Measurements from ENCODE around the gene ELANE.

ELANE gene

DNA sequence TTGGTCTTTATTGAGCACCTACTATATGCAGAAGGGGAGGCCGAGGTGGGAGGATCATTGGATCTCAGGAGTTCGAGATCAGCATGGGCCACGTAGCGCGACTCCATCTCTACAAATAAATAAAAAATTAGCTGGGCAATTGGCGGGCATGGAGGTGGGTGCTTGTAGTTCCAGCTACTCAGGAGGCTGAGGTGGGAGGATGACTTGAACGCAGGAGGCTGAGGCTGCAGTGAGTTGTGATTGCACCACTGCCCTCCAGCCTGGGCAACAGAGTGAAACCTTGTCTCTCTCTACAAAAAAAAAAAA lies 11.2 kb downstream of the ELANE start:
- peak overlapping the region in 1 of 2 donors; percentile 38 for H3K27ac ChIP-seq (ENCODE audit: low read depth in 2 of 2, low read length in 2 of 2)
- H3K4me3 ChIP-seq (ENCODE audit: low read length in 2 of 2) = no peak overlapping the region
- H3K27me3 ChIP-seq (ENCODE audit: control insufficient read depth in 2 of 2, insufficient read depth in 2 of 2, low read length in 2 of 2) = no peaks in the 10 kb centered on the region
- H3K9ac ChIP-seq (ENCODE audit: low read depth in 1 of 2, low read length in 2 of 2) = no peak overlapping the region
- no peaks in the 10 kb centered on the region for H3K9me3 ChIP-seq (ENCODE audit: control insufficient read depth in 2 of 2, low read length in 2 of 2)
- H3K36me3 ChIP-seq (ENCODE audit: control insufficient read depth in 2 of 2, insufficient read depth in 2 of 2, low read length in 2 of 2) = peaks cover 3 to 5% of the 10 kb centered on the region in 2 donors
- H3K4me1 ChIP-seq (ENCODE audit: control insufficient read depth in 2 of 2, insufficient read depth in 2 of 2, low read length in 2 of 2) = peaks cover 5 to 18% of the 10 kb centered on the region in 2 donors

DNA sequence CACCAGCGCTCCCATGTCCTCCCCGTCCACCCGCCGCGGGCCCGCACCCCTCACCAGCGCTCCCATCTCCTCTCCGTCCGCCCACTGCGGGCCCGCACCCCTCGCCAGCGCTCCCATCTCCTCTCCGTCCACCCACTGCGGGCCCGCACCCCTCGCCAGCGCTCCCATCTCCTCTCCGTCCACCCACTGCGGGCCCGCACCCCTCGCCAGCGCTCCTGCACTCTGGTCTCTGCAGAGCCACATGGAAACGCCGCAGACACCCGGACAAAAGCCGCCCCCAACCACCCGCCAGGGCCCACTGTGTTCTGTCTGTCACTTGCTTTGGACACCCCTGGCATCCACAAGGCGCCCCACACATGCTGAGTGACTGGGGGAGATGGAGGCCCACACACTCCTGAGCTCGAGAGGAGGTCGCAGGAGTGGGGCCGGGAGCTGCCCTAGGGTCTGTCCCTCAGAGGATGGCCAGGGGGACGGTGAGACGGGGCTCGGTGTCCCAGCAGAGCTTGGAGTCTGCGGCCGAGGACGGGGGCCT lies 14.7 kb downstream of the ELANE start:
- Histone ChIP-seq H3K27me3 (ENCODE audit: control insufficient read depth in 2 of 2, insufficient read depth in 2 of 2, low read length in 2 of 2) (no peaks in the 10 kb centered on the region), H3K27ac (ENCODE audit: low read depth in 2 of 2, low read length in 2 of 2) (no peak overlapping the region), H3K36me3 (ENCODE audit: control insufficient read depth in 2 of 2, insufficient read depth in 2 of 2, low read length in 2 of 2) (peaks cover 6 to 12% of the 10 kb centered on the region in 2 donors), H3K9ac (ENCODE audit: low read depth in 1 of 2, low read length in 2 of 2) (no peak overlapping the region), H3K9me3 (ENCODE audit: control insufficient read depth in 2 of 2, low read length in 2 of 2) (no peaks in the 10 kb centered on the region), H3K4me3 (ENCODE audit: low read length in 2 of 2) (no peak overlapping the region), H3K4me1 (ENCODE audit: control insufficient read depth in 2 of 2, insufficient read depth in 2 of 2, low read length in 2 of 2) (peaks cover 6 to 27% of the 10 kb centered on the region in 2 donors)

DNA sequence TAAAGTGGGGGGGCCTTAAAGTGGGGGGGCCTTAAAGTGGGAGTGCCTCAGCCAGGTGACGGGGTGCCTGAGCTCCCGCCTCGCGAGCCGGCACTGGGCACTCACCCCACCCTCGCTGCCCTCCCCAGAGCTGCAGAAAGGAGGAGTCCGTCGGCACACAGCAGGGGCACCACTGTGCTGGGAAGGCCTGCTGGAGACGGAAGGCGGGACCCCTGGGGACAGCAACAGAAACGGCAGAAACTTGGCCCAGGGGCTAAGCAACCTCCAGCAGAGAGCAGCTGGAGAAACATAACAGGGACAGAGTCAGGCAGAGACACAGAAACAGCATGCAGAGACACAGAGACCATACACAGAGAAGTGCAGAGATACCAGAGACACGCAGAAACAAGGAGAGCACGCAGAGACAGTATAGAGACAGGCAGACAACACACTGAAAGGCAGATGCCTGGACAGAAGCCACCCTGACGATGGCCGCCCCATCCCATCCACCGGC lies 15.2 kb downstream of the ELANE start:
- peaks cover 6 to 12% of the 10 kb centered on the region in 2 donors for H3K36me3 ChIP-seq (ENCODE audit: control insufficient read depth in 2 of 2, insufficient read depth in 2 of 2, low read length in 2 of 2)
- H3K27ac ChIP-seq (ENCODE audit: low read depth in 2 of 2, low read length in 2 of 2) = no peak overlapping the region
- no peaks in the 10 kb centered on the region for H3K9me3 ChIP-seq (ENCODE audit: control insufficient read depth in 2 of 2, low read length in 2 of 2)
- no peaks in the 10 kb centered on the region for H3K27me3 ChIP-seq (ENCODE audit: control insufficient read depth in 2 of 2, insufficient read depth in 2 of 2, low read length in 2 of 2)
- peaks cover 11 to 33% of the 10 kb centered on the region in 2 donors for H3K4me1 ChIP-seq (ENCODE audit: control insufficient read depth in 2 of 2, insufficient read depth in 2 of 2, low read length in 2 of 2)
- H3K9ac ChIP-seq (ENCODE audit: low read depth in 1 of 2, low read length in 2 of 2) = no peak overlapping the region
- H3K4me3 ChIP-seq (ENCODE audit: low read length in 2 of 2) = no peak overlapping the region

DNA sequence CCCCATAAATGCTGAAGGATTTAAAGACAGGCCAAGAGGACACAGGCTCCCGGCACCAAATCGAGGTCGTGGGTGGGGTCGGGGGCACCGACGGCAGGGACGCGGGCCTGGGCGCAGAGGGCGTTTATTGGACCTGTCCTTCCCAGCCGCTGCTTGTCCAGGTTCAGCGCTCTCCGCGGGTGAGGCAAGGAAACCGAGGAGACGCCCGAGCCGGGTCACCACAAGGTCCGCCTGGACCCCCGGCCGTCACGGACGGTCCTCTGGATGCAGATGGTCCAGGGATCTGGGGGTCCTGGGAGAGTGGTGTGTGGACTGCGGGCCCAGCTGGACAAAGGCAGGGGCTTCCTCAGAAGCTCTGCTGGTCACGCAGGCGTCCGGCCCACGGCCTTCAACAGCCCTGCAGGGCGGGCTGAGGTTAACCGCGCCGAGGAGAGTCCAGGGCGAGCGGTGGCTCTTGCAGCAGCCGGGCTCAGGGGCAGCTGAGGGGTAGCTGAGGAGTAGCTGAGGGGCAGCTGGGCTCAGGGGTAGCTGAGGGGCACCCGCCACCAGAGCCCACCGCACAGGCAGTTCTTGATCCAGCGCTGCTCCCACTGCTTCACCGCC lies 15.9 kb downstream of the ELANE start:
- Histone ChIP-seq H3K4me3 (ENCODE audit: low read length in 2 of 2) (no peak overlapping the region), H3K9ac (ENCODE audit: low read depth in 1 of 2, low read length in 2 of 2) (no peak overlapping the region), H3K27ac (ENCODE audit: low read depth in 2 of 2, low read length in 2 of 2) (no peak overlapping the region), H3K27me3 (ENCODE audit: control insufficient read depth in 2 of 2, insufficient read depth in 2 of 2, low read length in 2 of 2) (no peaks in the 10 kb centered on the region), H3K9me3 (ENCODE audit: control insufficient read depth in 2 of 2, low read length in 2 of 2) (no peaks in the 10 kb centered on the region), H3K4me1 (ENCODE audit: control insufficient read depth in 2 of 2, insufficient read depth in 2 of 2, low read length in 2 of 2) (peaks cover 9 to 29% of the 10 kb centered on the region in 2 donors), H3K36me3 (ENCODE audit: control insufficient read depth in 2 of 2, insufficient read depth in 2 of 2, low read length in 2 of 2) (peaks cover 6 to 12% of the 10 kb centered on the region in 2 donors)

DNA sequence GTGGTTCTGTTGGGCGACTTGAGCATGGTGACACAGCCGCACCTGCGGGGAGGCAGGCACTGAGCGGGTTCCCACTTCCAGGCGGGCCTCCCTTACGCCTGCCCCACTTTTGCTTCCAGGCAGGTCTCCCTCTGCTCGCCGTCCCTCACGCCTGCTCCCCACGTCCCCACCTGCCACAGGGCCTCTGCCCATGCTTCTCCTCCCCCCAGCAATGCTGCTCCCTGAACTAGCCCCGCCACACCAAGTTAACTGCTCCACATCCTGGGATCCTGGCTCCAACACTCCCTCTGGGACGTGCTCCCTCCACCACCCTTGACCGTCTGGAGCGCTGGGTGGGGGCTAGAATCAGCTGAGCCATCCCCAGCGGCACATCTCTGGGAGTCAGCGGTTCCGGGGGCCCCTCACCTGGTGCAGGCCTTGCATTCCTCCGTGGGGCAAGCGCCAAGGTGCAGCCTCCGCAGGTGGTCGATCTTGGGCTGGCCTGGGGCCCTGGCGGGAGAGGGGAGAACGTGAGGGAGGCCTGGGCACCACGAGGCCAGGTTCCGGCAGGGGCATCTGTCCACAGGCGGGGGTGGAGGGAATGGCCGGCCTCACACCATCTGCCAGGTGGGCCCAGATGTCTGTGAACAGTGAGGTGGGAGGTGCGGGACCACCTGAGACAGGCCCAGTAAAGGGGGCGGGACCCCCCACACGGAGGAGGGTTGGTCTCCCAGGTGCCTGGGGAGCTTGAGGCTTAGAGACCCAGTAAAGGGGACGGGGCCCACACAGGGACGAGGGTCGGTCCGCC lies 16.5 kb downstream of the ELANE start:
- peak overlapping the region in 1 of 2 donors; percentile 24 for H3K9ac ChIP-seq (ENCODE audit: low read depth in 1 of 2, low read length in 2 of 2)
- H3K36me3 ChIP-seq (ENCODE audit: control insufficient read depth in 2 of 2, insufficient read depth in 2 of 2, low read length in 2 of 2) = peaks cover 6 to 12% of the 10 kb centered on the region in 2 donors
- peak overlapping the region; percentile 65 for H3K27ac ChIP-seq (ENCODE audit: low read depth in 2 of 2, low read length in 2 of 2)
- H3K4me3 ChIP-seq (ENCODE audit: low read length in 2 of 2) = no peak overlapping the region
- H3K9me3 ChIP-seq (ENCODE audit: control insufficient read depth in 2 of 2, low read length in 2 of 2) = no peaks in the 10 kb centered on the region
- H3K4me1 ChIP-seq (ENCODE audit: control insufficient read depth in 2 of 2, insufficient read depth in 2 of 2, low read length in 2 of 2) = peaks cover 11 to 23% of the 10 kb centered on the region in 2 donors
- no peaks in the 10 kb centered on the region for H3K27me3 ChIP-seq (ENCODE audit: control insufficient read depth in 2 of 2, insufficient read depth in 2 of 2, low read length in 2 of 2)

DNA sequence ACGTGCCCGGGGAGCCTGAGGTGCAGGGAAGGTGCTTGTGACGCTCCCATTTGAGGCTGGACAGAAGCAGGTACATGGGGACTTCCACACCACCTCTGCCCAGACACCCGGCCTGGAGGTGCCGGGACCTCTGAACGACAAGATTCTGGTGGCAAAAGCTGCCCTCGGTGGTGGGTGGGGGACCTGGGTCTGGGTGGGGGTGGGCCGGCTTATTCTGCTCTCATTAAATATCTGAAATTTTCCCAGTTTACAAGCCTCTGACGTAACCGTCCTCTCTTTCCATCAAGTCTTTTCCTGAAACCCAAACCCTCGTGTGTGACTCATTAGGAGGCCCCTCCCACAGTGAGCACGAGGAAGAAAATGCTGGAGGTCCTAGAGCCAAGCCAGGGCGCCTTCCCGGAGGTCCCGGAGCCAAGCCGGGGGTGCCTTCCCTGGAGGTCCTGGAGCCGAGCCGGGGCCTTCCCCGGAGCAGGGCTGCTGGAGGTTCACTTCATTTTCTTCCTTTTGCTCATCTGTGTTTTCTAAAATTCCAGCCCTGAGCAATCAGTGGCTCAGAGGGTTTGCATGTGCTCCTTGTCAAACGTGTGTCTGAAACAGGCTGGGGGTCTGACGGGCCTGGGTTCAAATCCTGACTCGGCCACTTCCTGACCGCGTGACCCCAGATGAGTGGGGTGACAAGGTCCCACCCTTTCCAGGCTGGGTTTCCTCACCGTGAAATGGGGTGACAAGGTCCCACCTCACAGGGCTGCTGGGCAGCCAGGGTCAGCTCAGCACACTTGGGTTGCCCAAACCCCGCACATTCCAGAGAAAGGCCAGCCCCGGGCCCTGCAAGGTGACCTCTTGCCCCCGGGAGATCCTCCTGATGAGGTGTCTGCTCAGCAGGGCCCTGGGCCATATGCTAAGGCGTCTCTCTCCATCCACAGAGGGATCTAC lies 17.4 kb downstream of the ELANE start:
- Histone ChIP-seq H3K36me3 (ENCODE audit: control insufficient read depth in 2 of 2, insufficient read depth in 2 of 2, low read length in 2 of 2) (peaks cover 6 to 12% of the 10 kb centered on the region in 2 donors), H3K27me3 (ENCODE audit: control insufficient read depth in 2 of 2, insufficient read depth in 2 of 2, low read length in 2 of 2) (no peaks in the 10 kb centered on the region), H3K4me1 (ENCODE audit: control insufficient read depth in 2 of 2, insufficient read depth in 2 of 2, low read length in 2 of 2) (peaks cover 11 to 20% of the 10 kb centered on the region in 2 donors), H3K9me3 (ENCODE audit: control insufficient read depth in 2 of 2, low read length in 2 of 2) (no peaks in the 10 kb centered on the region), H3K9ac (ENCODE audit: low read depth in 1 of 2, low read length in 2 of 2) (no peak overlapping the region), H3K27ac (ENCODE audit: low read depth in 2 of 2, low read length in 2 of 2) (peak overlapping the region; percentile 75 to 76), H3K4me3 (ENCODE audit: low read length in 2 of 2) (no peak overlapping the region)

DNA sequence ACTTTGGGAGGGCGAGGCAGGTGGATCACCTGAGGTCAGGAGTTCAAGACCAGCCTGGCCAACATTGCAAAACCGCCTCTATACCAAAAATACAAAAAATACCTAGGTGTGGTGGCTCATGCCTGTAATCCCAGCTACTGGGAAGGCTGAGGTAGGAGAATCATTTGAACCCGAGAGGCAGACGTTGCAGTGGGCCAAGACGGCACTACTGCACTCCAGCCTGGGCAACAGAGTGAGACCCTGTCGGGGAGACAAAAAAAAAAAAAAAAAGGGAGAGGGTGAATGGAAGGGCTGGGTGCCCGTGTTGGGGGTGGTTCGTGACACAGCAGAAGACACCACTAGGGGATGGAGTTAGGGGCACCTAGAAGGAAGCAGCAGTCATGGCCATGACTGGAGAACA lies 18.2 kb downstream of the ELANE start:
- Histone ChIP-seq H3K9ac (ENCODE audit: low read depth in 1 of 2, low read length in 2 of 2) (no peak overlapping the region), H3K27ac (ENCODE audit: low read depth in 2 of 2, low read length in 2 of 2) (peak overlapping the region; percentile 75 to 76), H3K4me1 (ENCODE audit: control insufficient read depth in 2 of 2, insufficient read depth in 2 of 2, low read length in 2 of 2) (peaks cover 11 to 20% of the 10 kb centered on the region in 2 donors), H3K9me3 (ENCODE audit: control insufficient read depth in 2 of 2, low read length in 2 of 2) (no peaks in the 10 kb centered on the region), H3K4me3 (ENCODE audit: low read length in 2 of 2) (no peak overlapping the region), H3K36me3 (ENCODE audit: control insufficient read depth in 2 of 2, insufficient read depth in 2 of 2, low read length in 2 of 2) (peaks cover 6 to 12% of the 10 kb centered on the region in 2 donors), H3K27me3 (ENCODE audit: control insufficient read depth in 2 of 2, insufficient read depth in 2 of 2, low read length in 2 of 2) (no peaks in the 10 kb centered on the region)

DNA sequence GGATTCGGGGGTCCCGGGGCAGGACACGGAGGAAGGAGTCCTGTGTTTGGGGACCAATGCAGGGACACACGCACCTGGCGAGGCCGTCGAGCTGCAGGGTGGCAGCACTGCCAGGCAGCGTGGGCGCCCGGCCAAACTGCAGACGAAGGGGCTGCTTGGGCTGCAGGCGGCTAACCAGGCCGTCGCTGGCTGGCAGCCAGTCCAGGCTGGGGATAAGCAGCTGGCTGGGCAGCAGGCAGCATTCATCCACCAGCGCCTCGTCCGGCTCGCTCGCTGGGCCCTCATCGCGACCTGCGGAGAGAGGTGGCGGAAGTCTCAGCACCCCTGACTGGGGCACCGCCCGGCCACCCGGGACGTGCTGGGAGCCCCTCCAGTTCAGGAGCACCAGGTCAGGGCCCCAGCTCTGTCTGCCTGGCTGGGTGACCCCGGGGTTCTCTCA lies 18.9 kb downstream of the ELANE start:
- Histone ChIP-seq H3K4me1 (ENCODE audit: control insufficient read depth in 2 of 2, insufficient read depth in 2 of 2, low read length in 2 of 2) (peaks cover 11 to 20% of the 10 kb centered on the region in 2 donors), H3K36me3 (ENCODE audit: control insufficient read depth in 2 of 2, insufficient read depth in 2 of 2, low read length in 2 of 2) (peaks cover 8 to 12% of the 10 kb centered on the region in 2 donors), H3K27me3 (ENCODE audit: control insufficient read depth in 2 of 2, insufficient read depth in 2 of 2, low read length in 2 of 2) (no peaks in the 10 kb centered on the region), H3K9ac (ENCODE audit: low read depth in 1 of 2, low read length in 2 of 2) (no peak overlapping the region), H3K27ac (ENCODE audit: low read depth in 2 of 2, low read length in 2 of 2) (peak overlapping the region; percentile 2 to 32), H3K4me3 (ENCODE audit: low read length in 2 of 2) (no peak overlapping the region), H3K9me3 (ENCODE audit: control insufficient read depth in 2 of 2, low read length in 2 of 2) (no peaks in the 10 kb centered on the region)

DNA sequence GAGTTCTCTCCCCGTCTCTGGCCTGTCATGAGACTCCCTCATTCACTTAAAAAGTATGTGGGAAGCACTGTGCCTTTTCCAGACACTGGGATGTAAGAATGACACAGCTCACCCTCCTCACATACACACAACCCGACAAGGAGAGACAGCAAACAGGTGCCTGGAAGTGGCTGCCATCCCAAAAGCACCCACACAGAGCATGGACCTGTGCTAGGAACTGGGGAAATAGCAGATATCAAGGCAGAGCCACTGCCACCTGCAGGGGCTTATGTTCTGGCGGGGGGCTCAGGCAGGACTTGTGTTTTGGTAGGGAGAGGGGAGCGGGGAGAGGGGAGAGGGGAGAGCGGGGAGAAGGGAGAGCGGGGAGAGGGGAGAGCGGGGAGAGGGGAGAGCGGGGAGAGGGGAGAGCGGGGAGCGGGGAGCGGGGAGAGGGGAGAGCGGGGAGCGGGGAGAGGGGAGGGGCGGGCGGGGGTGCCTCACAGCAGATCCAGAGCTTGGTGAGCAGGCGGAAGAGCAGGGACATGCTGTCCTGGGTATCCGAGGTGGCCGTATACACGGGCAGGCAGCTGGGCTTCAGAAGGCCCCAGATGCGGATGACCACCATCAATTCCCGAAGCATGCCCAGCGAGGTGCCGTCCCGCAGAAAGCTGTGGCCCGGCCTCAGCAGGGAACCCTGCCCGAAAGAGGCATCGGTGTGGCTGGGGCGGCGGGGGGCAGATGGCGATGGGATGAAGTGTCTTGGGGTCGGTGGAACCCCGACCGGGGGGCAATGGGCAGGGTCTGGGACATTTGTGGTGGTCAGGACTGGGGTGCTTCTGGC lies 19.6 kb downstream of the ELANE start:
- H3K4me1 ChIP-seq (ENCODE audit: control insufficient read depth in 2 of 2, insufficient read depth in 2 of 2, low read length in 2 of 2) = peaks cover 11 to 20% of the 10 kb centered on the region in 2 donors
- H3K9me3 ChIP-seq (ENCODE audit: control insufficient read depth in 2 of 2, low read length in 2 of 2) = no peaks in the 10 kb centered on the region
- H3K4me3 ChIP-seq (ENCODE audit: low read length in 2 of 2) = peak overlapping the region in 1 of 2 donors; percentile 64
- peak overlapping the region; percentile 88 to 97 for H3K27ac ChIP-seq (ENCODE audit: low read depth in 2 of 2, low read length in 2 of 2)
- H3K27me3 ChIP-seq (ENCODE audit: control insufficient read depth in 2 of 2, insufficient read depth in 2 of 2, low read length in 2 of 2) = no peaks in the 10 kb centered on the region
- H3K36me3 ChIP-seq (ENCODE audit: control insufficient read depth in 2 of 2, insufficient read depth in 2 of 2, low read length in 2 of 2) = peaks cover 14 to 18% of the 10 kb centered on the region in 2 donors
- peak overlapping the region; percentile 56 to 76 for H3K9ac ChIP-seq (ENCODE audit: low read depth in 1 of 2, low read length in 2 of 2)

Measured in mucosa of rectum (tissue), 2 donors.